H1 (cell line): ENCODE measurements around the gene SYT13.

Experiments used
- CHD1 ChIP-seq: IDR thresholded peaks from 2 replicates; pipeline ENCODE4 v1.6.1; 2012; ENCODE audit warnings: low read depth, low read length, improper control_type of control experiment
- CHD2 ChIP-seq: IDR thresholded peaks from 2 replicates; pipeline ENCODE4 v1.6.1; 2012; ENCODE audit warnings: low read length, improper control_type of control experiment
- EGR1 ChIP-seq: IDR thresholded peaks from 2 replicates; pipeline ENCODE4 v1.6.1; 2011; ENCODE audit warnings: low read depth, low read length, borderline replicate concordance
- EP300 ChIP-seq, 2 experiments: IDR thresholded peaks; 1 replicate in 1 of 2; 2 replicates in 1 of 2; pipeline ENCODE4 v1.6.1; 2011 to 2012; ENCODE audit warnings: low read depth in 2 of 2, low read length in 2 of 2, mild to moderate bottlenecking in 2 of 2, borderline replicate concordance in 1 of 2, inconsistent platforms in 1 of 2, moderate library complexity in 1 of 2
- GABPA ChIP-seq: IDR thresholded peaks from 2 replicates; pipeline ENCODE4 v1.6.1; 2011; ENCODE audit warnings: mild to moderate bottlenecking, low read length, moderate library complexity, borderline replicate concordance; ENCODE audit not compliant: insufficient read depth
- POLR2A ChIP-seq, 2 experiments: IDR thresholded peaks; 1 replicate in 1 of 2; 2 replicates in 1 of 2; pipeline ENCODE4 v1.6.1; 2011; ENCODE audit warnings: low read depth in 2 of 2, low read length in 2 of 2, mild to moderate bottlenecking in 2 of 2; ENCODE audit errors: control extremely low read depth in 1 of 2
- POLR2AphosphoS5 ChIP-seq: IDR thresholded peaks from 2 replicates; pipeline ENCODE4 v1.6.1; 2011; ENCODE audit warnings: low read depth, low read length
- TCF12 ChIP-seq: IDR thresholded peaks from 2 replicates; pipeline ENCODE4 v1.6.1; 2011; ENCODE audit warnings: low read depth, mild to moderate bottlenecking, low read length
- ZNF274 ChIP-seq: IDR thresholded peaks from 2 replicates; pipeline ENCODE4 v1.7.0; 2012; ENCODE audit warnings: low read length, borderline replicate concordance; ENCODE audit errors: extremely low read depth
- TF ChIP-seq, protein P1 (sequence below): IDR thresholded peaks from 2 replicates; pipeline ENCODE4 v1.6.1; 2012; ENCODE audit warnings: inconsistent platforms
- TF ChIP-seq, protein P2 (sequence below), 3 experiments: IDR thresholded peaks; 1 replicate in 2 of 3; 2 replicates in 1 of 3; pipeline versions ENCODE4 v1.5.1 to v1.6.1; 2011; ENCODE audit warnings: low read length in 3 of 3, mild to moderate bottlenecking in 3 of 3, inconsistent platforms in 2 of 3, low read depth in 1 of 3, moderate library complexity in 1 of 3; ENCODE audit not compliant: insufficient read depth in 1 of 3; ENCODE audit errors: control extremely low read depth in 1 of 3

DNA sequence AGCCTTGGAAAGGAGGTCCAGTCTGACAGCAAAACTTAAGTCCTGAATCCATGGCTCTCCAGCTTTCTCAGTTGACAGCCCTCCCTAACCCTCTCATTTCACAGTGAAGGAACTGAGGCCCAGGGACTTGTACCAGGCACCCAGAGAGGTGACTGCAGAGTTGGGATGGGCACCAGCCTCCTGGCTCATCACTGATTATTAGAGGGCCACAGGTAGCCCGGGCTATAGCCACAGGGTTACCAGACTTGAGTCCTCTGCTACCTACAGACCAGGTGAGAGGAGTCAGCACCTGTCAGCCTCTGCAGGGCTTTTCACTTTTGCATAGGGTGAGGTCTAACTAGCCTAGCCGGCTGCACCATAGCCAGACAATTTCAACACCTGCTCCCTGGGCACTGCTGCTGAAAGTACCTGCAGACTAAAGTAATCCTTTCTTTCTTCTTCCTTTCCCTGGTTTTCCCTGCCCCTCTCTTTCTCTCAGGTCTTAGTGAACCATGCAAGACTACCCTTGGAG, 37.6 kb downstream of the SYT13 start:
- no peak for TF ChIP-seq POLR2A (IDR thresholded peaks at IDR 0.05; ENCODE audit: control extremely low read depth in 1 of 2, low read depth in 2 of 2, low read length in 2 of 2)
- no peak for TF ChIP-seq CHD2
- no peak for TF ChIP-seq EP300 (IDR thresholded peaks at IDR 0.05; ENCODE audit: borderline replicate concordance in 1 of 2, low read depth in 2 of 2, low read length in 2 of 2)
- no peak for TF ChIP-seq POLR2AphosphoS5
- TF ChIP-seq ZNF274, result no peak
- TF ChIP-seq EGR1, result no peak
- TF ChIP-seq CHD1, result no peak
- TF ChIP-seq, protein P1, sequence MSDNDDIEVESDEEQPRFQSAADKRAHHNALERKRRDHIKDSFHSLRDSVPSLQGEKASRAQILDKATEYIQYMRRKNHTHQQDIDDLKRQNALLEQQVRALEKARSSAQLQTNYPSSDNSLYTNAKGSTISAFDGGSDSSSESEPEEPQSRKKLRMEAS, result no peak
- TF ChIP-seq, protein P2, sequence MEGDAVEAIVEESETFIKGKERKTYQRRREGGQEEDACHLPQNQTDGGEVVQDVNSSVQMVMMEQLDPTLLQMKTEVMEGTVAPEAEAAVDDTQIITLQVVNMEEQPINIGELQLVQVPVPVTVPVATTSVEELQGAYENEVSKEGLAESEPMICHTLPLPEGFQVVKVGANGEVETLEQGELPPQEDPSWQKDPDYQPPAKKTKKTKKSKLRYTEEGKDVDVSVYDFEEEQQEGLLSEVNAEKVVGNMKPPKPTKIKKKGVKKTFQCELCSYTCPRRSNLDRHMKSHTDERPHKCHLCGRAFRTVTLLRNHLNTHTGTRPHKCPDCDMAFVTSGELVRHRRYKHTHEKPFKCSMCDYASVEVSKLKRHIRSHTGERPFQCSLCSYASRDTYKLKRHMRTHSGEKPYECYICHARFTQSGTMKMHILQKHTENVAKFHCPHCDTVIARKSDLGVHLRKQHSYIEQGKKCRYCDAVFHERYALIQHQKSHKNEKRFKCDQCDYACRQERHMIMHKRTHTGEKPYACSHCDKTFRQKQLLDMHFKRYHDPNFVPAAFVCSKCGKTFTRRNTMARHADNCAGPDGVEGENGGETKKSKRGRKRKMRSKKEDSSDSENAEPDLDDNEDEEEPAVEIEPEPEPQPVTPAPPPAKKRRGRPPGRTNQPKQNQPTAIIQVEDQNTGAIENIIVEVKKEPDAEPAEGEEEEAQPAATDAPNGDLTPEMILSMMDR (IDR thresholded peaks at IDR 0.05; ENCODE audit: control extremely low read depth in 1 of 3, insufficient read depth in 1 of 3, low read depth in 1 of 3, low read length in 3 of 3), result no peak
- no peak for TF ChIP-seq GABPA
- TF ChIP-seq TCF12, result no peak
